A673 (cell line): ENCODE data around the gene ACTN2. TPM values are rescaled to one million over a fixed set of nuclear protein-coding genes. Genes with fewer than 3 reads are reported as not detected.

ENCODE experiments used
- BruUV-seq: library from RNA; stranded (reverse); fragments of 400-500 nt; replicated peaks from 2 replicates; lab custom pipeline; 2021; lab: Mats Ljungman, UMichigan
- CTCF ChIA-PET: fragments of 300-600 bp; sonication (Branson Sonifier 250); formaldehyde crosslinking; loops from one replicate; lab custom pipeline; 2022; ENCODE audit warnings: antibody characterized with exemption; lab: Charles Lee
- POLR2A ChIA-PET: fragments of 300-600 bp; sonication (Branson Sonifier 250); formaldehyde crosslinking; loops from one replicate; lab custom pipeline; 2022; ENCODE audit warnings: antibody characterized with exemption; ENCODE audit not compliant: low non-redundant PET; lab: Charles Lee
- DNase-seq: peaks from one replicate; pipeline ENCODE4 v3.0.0-alpha.2; 2015; ENCODE audit warnings: low spot score
- H3K27ac ChIP-seq: fragments of 200-600 bp; sonication (generic); 2 replicates; pipeline ENCODE4 v1.5.1; 2016; ENCODE audit warnings: mixed run types, low read depth, mild to moderate bottlenecking, mixed read lengths, antibody characterized with exemption, low read length; ENCODE audit not compliant: poor library complexity, severe bottlenecking
- H3K27me3 ChIP-seq: fragments of 200-600 bp; sonication (generic); replicated peaks from 2 replicates; pipeline ENCODE4 v1.6.1; 2017; ENCODE audit warnings: mixed run types, low read depth, mild to moderate bottlenecking, mixed read lengths, antibody characterized with exemption, low read length; ENCODE audit not compliant: insufficient read depth, poor library complexity
- H3K36me3 ChIP-seq: fragments of 200-600 bp; sonication (generic); 2 replicates; pipeline ENCODE4 v1.6.1; 2016; ENCODE audit warnings: mixed run types, mild to moderate bottlenecking, mixed read lengths, antibody characterized with exemption, low read length; ENCODE audit not compliant: insufficient read depth, poor library complexity, severe bottlenecking
- H3K4me1 ChIP-seq: fragments of 200-600 bp; sonication (generic); 2 replicates; pipeline ENCODE4 v1.6.1; 2017; ENCODE audit warnings: mixed run types, mild to moderate bottlenecking, mixed read lengths, antibody characterized with exemption, low read length; ENCODE audit not compliant: insufficient read depth, poor library complexity, severe bottlenecking
- H3K4me3 ChIP-seq: fragments of 200-600 bp; sonication (generic); 2 replicates; pipeline ENCODE4 v1.5.1; 2016; ENCODE audit warnings: low read depth, mixed run types, mild to moderate bottlenecking, mixed read lengths, low read length; ENCODE audit not compliant: poor library complexity, severe bottlenecking
- H3K9me3 ChIP-seq: fragments of 200-600 bp; sonication (generic); 2 replicates; pipeline ENCODE4 v1.6.1; 2016; ENCODE audit warnings: mixed run types, low read depth, mild to moderate bottlenecking, mixed read lengths, antibody characterized with exemption, low read length; ENCODE audit not compliant: poor library complexity, severe bottlenecking
- EZH2 ChIP-seq: fragments of 200-600 bp; sonication (generic); IDR thresholded peaks from 2 replicates; pipeline ENCODE4 v1.6.1; 2017; ENCODE audit warnings: borderline replicate concordance, low read depth, mild to moderate bottlenecking, mixed read lengths, antibody characterized with exemption, low read length; ENCODE audit not compliant: poor library complexity, severe bottlenecking
- intact Hi-C: fragments of 100-400 bp; cut with micrococcal nuclease; formaldehyde crosslinking; loops from one replicate; pipeline ENCODE4 v1.10.0; 2022; ENCODE audit not compliant: unreplicated experiment
- total RNA-seq: library from RNA; stranded (reverse); gene quantifications from 2 replicates; pipeline ENCODE4 v1.2.3, GENCODE V29; 2021
- TF ChIP-seq, protein P1 (sequence below): fragments of 300-800, 200-600 bp; sonication (generic); conservative IDR thresholded peaks from 2 replicates; pipeline ENCODE4 v1.5.1; 2017; ENCODE audit warnings: low read depth, mild to moderate bottlenecking, antibody characterized with exemption, low read length, moderate library complexity, mixed read lengths

Gene ACTN2
- total RNA-seq, 1 experiment from 2014 or later: 39.4 TPM

DNA sequence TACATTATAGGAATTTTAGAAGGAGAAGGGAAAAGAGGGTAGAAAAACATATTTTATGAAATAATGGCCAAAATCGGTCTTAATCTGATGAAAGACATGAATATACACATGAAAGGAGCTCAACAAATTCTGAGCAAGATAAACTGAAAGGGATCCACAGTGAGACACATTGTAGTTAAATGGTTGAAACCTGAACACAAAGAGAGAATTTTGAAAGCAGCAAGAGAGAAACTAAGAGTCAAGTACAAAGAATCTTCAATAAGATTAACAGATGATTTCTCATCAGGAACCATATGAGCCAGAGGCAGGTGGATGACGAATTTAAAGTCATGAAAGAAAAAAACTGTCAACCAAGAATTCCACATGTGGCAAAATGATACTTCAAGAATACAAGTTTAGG lies 93.0 kb downstream of the ACTN2 start:
- TF ChIP-seq, protein P1, sequence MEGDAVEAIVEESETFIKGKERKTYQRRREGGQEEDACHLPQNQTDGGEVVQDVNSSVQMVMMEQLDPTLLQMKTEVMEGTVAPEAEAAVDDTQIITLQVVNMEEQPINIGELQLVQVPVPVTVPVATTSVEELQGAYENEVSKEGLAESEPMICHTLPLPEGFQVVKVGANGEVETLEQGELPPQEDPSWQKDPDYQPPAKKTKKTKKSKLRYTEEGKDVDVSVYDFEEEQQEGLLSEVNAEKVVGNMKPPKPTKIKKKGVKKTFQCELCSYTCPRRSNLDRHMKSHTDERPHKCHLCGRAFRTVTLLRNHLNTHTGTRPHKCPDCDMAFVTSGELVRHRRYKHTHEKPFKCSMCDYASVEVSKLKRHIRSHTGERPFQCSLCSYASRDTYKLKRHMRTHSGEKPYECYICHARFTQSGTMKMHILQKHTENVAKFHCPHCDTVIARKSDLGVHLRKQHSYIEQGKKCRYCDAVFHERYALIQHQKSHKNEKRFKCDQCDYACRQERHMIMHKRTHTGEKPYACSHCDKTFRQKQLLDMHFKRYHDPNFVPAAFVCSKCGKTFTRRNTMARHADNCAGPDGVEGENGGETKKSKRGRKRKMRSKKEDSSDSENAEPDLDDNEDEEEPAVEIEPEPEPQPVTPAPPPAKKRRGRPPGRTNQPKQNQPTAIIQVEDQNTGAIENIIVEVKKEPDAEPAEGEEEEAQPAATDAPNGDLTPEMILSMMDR: no peak
- no peak for TF ChIP-seq EZH2
- no peak overlapping the region for H3K27ac ChIP-seq
- no TSS peak for BruUV-seq
- intact Hi-C loops: no loop called here
- CTCF ChIA-PET: no interaction called here
- H3K4me1 ChIP-seq: no peaks in the 10 kb centered on the region
- POLR2A ChIA-PET: no interaction called here
- H3K36me3 ChIP-seq: no peaks in the 10 kb centered on the region
- no peaks in the 10 kb centered on the region for H3K27me3 ChIP-seq
- H3K4me3 ChIP-seq: no peak overlapping the region
- no peak for DNase-seq
- H3K9me3 ChIP-seq: no peaks in the 10 kb centered on the region

DNA sequence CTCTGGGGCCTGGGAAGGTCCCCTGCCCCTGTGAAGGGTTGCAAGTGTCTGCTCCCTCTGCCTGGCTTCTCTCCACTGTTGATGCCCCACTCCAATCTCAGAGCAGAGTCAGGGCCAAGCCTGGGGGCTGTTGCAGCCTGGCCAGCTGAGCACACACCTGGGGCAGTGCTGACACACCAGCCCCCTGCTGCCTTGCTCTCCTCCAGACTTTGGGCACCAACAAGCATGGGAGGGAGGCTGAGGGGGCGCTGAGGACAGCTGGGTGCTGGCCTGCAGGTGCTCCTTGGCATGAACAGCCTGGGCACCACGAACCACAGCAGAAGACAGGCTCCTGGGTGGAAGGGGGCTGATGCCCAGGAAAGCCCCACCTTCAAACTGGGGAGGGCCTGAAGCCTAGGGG lies 99.2 kb downstream of the ACTN2 start:
- no peaks in the 10 kb centered on the region for H3K4me1 ChIP-seq
- no peak overlapping the region for H3K4me3 ChIP-seq
- H3K27me3 ChIP-seq: no peaks in the 10 kb centered on the region
- POLR2A ChIA-PET: no interaction called here
- BruUV-seq: no TSS peak
- intact Hi-C loops: no loop called here
- H3K27ac ChIP-seq: no peak overlapping the region
- TF ChIP-seq, protein P1: no peak
- TF ChIP-seq EZH2: no peak
- CTCF ChIA-PET: no interaction called here
- no peak for DNase-seq
- H3K36me3 ChIP-seq: no peaks in the 10 kb centered on the region
- H3K9me3 ChIP-seq: no peaks in the 10 kb centered on the region

DNA sequence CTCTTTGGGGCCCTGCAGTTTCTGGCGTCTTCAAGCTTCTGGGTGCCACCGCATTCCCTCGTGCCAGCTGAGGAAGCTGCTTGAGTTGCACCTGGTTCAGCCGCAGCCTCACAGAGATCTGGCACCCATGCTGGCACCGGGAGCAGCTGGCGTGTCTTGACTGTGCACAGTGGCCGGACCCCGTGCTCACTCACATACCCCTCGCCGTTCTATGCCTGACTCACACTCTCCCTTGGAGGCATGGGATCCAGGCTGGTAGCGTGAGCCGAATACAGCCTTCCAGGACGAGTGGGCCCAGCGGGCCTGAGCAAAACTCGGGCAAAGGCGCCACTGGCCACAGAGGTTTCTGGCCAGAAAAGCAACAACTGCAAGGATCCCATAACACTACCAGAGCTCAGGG lies 100.2 kb downstream of the ACTN2 start:
- Histone ChIP-seq H3K9me3 (no peaks in the 10 kb centered on the region), H3K27me3 (no peaks in the 10 kb centered on the region), H3K27ac (no peak overlapping the region), H3K4me3 (no peak overlapping the region), H3K4me1 (no peaks in the 10 kb centered on the region), H3K36me3 (no peaks in the 10 kb centered on the region)
- POLR2A ChIA-PET: no interaction called here
- CTCF ChIA-PET: interaction anchor here (0.7 kb wide), 1 partner anchor 178 kb away, joined by 4 read pairs; no protein-coding TSS in a partner anchor
- DNase-seq: no peak
- intact Hi-C loops: no loop called here
- no TSS peak for BruUV-seq
- TF ChIP-seq EZH2: no peak
- TF ChIP-seq, protein P1: no peak
